NCI-H2029 treated with DMSO at 0.1 percent for 48 hours (cell line): ENCODE measurements around the gene PRDM1.
"Not testable (repeated sequence)": the region's sequence is repeated elsewhere in the genome, so short reads cannot be mapped to it uniquely, and the experiment has no call there.

Experiments used
- DNase-seq: peaks from one replicate; lab custom pipeline; 2025; lab: John Stamatoyannopoulos, UW

The PRDM1 gene

GRCh38 chr6:106136845-106137244 is 50.7 kb downstream of the PRDM1 start:
- no peak for DNase-seq

GRCh38 chr6:106138151-106138550 is 52.0 kb downstream of the PRDM1 start:
- DNase-seq: no peak

GRCh38 chr6:106141441-106142237 is 55.5 kb downstream of the PRDM1 start:
- DNase-seq: no peak

GRCh38 chr6:106142876-106143431 is 56.8 kb downstream of the PRDM1 start:
- DNase-seq: no peak

GRCh38 chr6:106143665-106144064 is 57.5 kb downstream of the PRDM1 start:
- DNase-seq: no peak

GRCh38 chr6:106145144-106145543 is 59.0 kb downstream of the PRDM1 start:
- DNase-seq: no peak

GRCh38 chr6:106145741-106146227 is 59.6 kb downstream of the PRDM1 start:
- DNase-seq: no peak

- no peak for DNase-seq
Measured at GRCh38 chr6:106146852-106147351, 60.8 kb downstream of the PRDM1 start.

GRCh38 chr6:106147476-106147875 is 61.3 kb downstream of the PRDM1 start:
- DNase-seq: no peak

- no peak for DNase-seq
Measured at GRCh38 chr6:106149472-106150069, 63.4 kb downstream of the PRDM1 start.

- not testable (repeated sequence) for DNase-seq
Measured at GRCh38 chr6:106152476-106152875, 66.3 kb downstream of the PRDM1 start.

- no peak for DNase-seq
Measured at GRCh38 chr6:106152952-106153351, 66.8 kb downstream of the PRDM1 start.

- no peak for DNase-seq
Measured at GRCh38 chr6:106154326-106154725, 68.2 kb downstream of the PRDM1 start.

GRCh38 chr6:106155219-106155830 is 69.2 kb downstream of the PRDM1 start:
- no peak for DNase-seq

- no peak for DNase-seq
Measured at GRCh38 chr6:106156413-106156812, 70.3 kb downstream of the PRDM1 start.

GRCh38 chr6:106156863-106157262 is 70.7 kb downstream of the PRDM1 start:
- DNase-seq: no peak

- DNase-seq: no peak
Measured at GRCh38 chr6:106158816-106159215, 72.7 kb downstream of the PRDM1 start.
